SK-N-SH (cell line): ENCODE results near the gene ANAPC4. TPM values are rescaled to one million over a fixed set of nuclear protein-coding genes. Genes with fewer than 3 reads are reported as not detected.

ENCODE experiments used
- CTCF ChIA-PET: fragments of 300-600, 350-600 bp; formaldehyde crosslinking; extraction: SDS; loops from one replicate; lab custom pipeline; 2021; lab: Yijun Ruan, JAX
- POLR2A ChIA-PET: fragments of 350-600 bp; sonication (Branson Sonifier 250); formaldehyde crosslinking; extraction: SDS; loops from one replicate; lab custom pipeline; 2020; ENCODE audit warnings: antibody characterized with exemption, inconsistent platforms; lab: Yijun Ruan, JAX
- DNase-seq: peaks from one replicate; pipeline ENCODE4 v3.0.0; 2012
- H2AFZ ChIP-seq: fragments of 200-600 bp; sonication (generic); 2 replicates; pipeline ENCODE4 v1.8.1; 2016; ENCODE audit warnings: antibody characterized with exemption, mild to moderate bottlenecking, low read depth
- H3F3A ChIP-seq: fragments of 200-600 bp; sonication (generic); replicated peaks from 2 replicates; pipeline ENCODE3; 2016; ENCODE audit warnings: antibody characterized with exemption, mild to moderate bottlenecking; ENCODE audit not compliant: insufficient read depth
- H3K27ac ChIP-seq, 2 experiments: fragments of 200-500 bp in 1 of 2; fragments of 200-600 bp in 1 of 2; sonication (Bioruptor generic) in 1 of 2; sonication (generic), shearing (Covaris generic) in 1 of 2; 2 replicates each; pipeline versions ENCODE4 v1.5.1 to v1.6.1; 2014 to 2016; ENCODE audit warnings: low read depth in 2 of 2, inconsistent platforms in 1 of 2, low read length in 1 of 2, mild to moderate bottlenecking in 1 of 2, mixed read lengths in 1 of 2
- H3K27me3 ChIP-seq: fragments of 200-600 bp; sonication (generic), shearing (Covaris generic); 2 replicates; pipeline ENCODE4 v1.6.1; 2016; ENCODE audit warnings: mixed run types; ENCODE audit not compliant: insufficient read depth
- H3K36me3 ChIP-seq, 2 experiments: fragments of 200-500 bp in 1 of 2; fragments of 200-600 bp in 1 of 2; sonication (Bioruptor generic) in 1 of 2; sonication (generic) in 1 of 2; replicated peaks in 1 of 2; 2 replicates each; pipeline versions ENCODE3 to v1.5.1; 2014 to 2016; ENCODE audit warnings: low read length in 1 of 2, mild to moderate bottlenecking in 1 of 2; ENCODE audit not compliant: insufficient read depth in 2 of 2, control insufficient read depth in 1 of 2
- H3K4me1 ChIP-seq, 2 experiments: fragments of 200-500 bp in 1 of 2; fragments of 200-600 bp in 1 of 2; sonication (Bioruptor generic) in 1 of 2; sonication (generic), shearing (Covaris generic) in 1 of 2; 2 replicates each; pipeline versions ENCODE4 v1.5.1 to v1.6.1; 2014 to 2016; ENCODE audit warnings: low read depth in 1 of 2, low read length in 1 of 2, mixed run types in 1 of 2; ENCODE audit not compliant: insufficient read depth in 2 of 2, control insufficient read depth in 1 of 2
- H3K4me2 ChIP-seq: fragments of 200-600 bp; sonication (generic), shearing (Covaris generic); 2 replicates; pipeline ENCODE4 v1.6.1; 2017; ENCODE audit warnings: mixed run types
- H3K4me3 ChIP-seq, 2 experiments: fragments of 200-500 bp in 1 of 2; fragments of 200-600 bp in 1 of 2; sonication (Bioruptor generic) in 1 of 2; sonication (generic), shearing (Covaris generic) in 1 of 2; 2 replicates each; pipeline versions ENCODE4 v1.5.1 to v1.8.1; 2014 to 2016; ENCODE audit warnings: low read depth in 2 of 2, inconsistent platforms in 1 of 2, low read length in 1 of 2, mild to moderate bottlenecking in 1 of 2, mixed read lengths in 1 of 2, moderate library complexity in 1 of 2
- H3K79me2 ChIP-seq: fragments of 200-600 bp; sonication (generic); 2 replicates; pipeline ENCODE4 v1.8.1; 2017; ENCODE audit warnings: mild to moderate bottlenecking; ENCODE audit not compliant: insufficient read depth
- H3K9ac ChIP-seq: fragments of 200-600 bp; sonication (generic); 2 replicates; pipeline ENCODE4 v1.6.1; 2017; ENCODE audit warnings: mixed run types
- H3K9me2 ChIP-seq: fragments of 200-600 bp; sonication (generic); 2 replicates; pipeline ENCODE4 v1.6.1; 2017; ENCODE audit warnings: mixed run types
- H3K9me3 ChIP-seq: fragments of 200-600 bp; sonication (generic); 2 replicates; pipeline ENCODE4 v1.6.1; 2017; ENCODE audit warnings: mixed run types, mild to moderate bottlenecking, moderate library complexity
- H4K20me1 ChIP-seq: fragments of 200-600 bp; sonication (generic); 2 replicates; pipeline ENCODE4 v1.6.1; 2017; ENCODE audit warnings: mild to moderate bottlenecking, mixed run types; ENCODE audit not compliant: insufficient read depth
- CHD2 ChIP-seq: fragments of 150-350 bp; IDR thresholded peaks from 2 replicates; pipeline ENCODE4 v1.6.1; 2018; ENCODE audit warnings: low read length; ENCODE audit not compliant: partially characterized antibody
- FOXJ3 ChIP-seq: sonication (generic); formaldehyde crosslinking; IDR thresholded peaks from 2 replicates; pipeline ENCODE4 v1.5.1; 2020; ENCODE audit warnings: mild to moderate bottlenecking, missing genetic modification reagents
- GABPA ChIP-seq: IDR thresholded peaks from 2 replicates; pipeline ENCODE4 v1.4.0; 2012; ENCODE audit warnings: low read depth, mild to moderate bottlenecking
- JUND ChIP-seq: IDR thresholded peaks from 2 replicates; pipeline ENCODE4 v1.4.0; 2012
- MAX ChIP-seq: IDR thresholded peaks from 2 replicates; pipeline ENCODE4 v1.4.0; 2012; ENCODE audit warnings: low read depth
- NRF1 ChIP-seq: IDR thresholded peaks from 2 replicates; pipeline ENCODE4 v1.6.1; 2012; ENCODE audit warnings: low read depth, mild to moderate bottlenecking, low read length
- PBX3 ChIP-seq: IDR thresholded peaks from 2 replicates; pipeline ENCODE4; 2012
- RAD21 ChIP-seq: IDR thresholded peaks from 2 replicates; pipeline ENCODE4 v1.6.1; 2012; ENCODE audit warnings: mild to moderate bottlenecking, low read length
- REST ChIP-seq: IDR thresholded peaks from 2 replicates; pipeline ENCODE4 v1.6.1; 2012; ENCODE audit warnings: mild to moderate bottlenecking, low read depth, low read length, moderate library complexity
- RXRA ChIP-seq: IDR thresholded peaks from 2 replicates; pipeline ENCODE4 v1.4.0; 2012; ENCODE audit warnings: low read depth, mild to moderate bottlenecking, borderline replicate concordance
- SIN3A ChIP-seq: IDR thresholded peaks from 2 replicates; pipeline ENCODE4 v1.6.1; 2012; ENCODE audit warnings: low read depth, mild to moderate bottlenecking, low read length, moderate library complexity, borderline replicate concordance
- USF2 ChIP-seq: fragments of 150-350 bp; IDR thresholded peaks from 2 replicates; pipeline ENCODE4 v1.6.1; 2017; ENCODE audit warnings: antibody characterized with exemption, low read length, low read depth, borderline replicate concordance
- YY1 ChIP-seq: IDR thresholded peaks from 2 replicates; pipeline ENCODE4 v1.4.0; 2012; ENCODE audit warnings: low read depth, mild to moderate bottlenecking
- ZBTB33 ChIP-seq: IDR thresholded peaks from 2 replicates; pipeline ENCODE4 v1.4.0; 2012; ENCODE audit warnings: low read depth, borderline replicate concordance
- WGBS: methylation state at CpG from one replicate; pipeline ENCODE4 v1.1.6; 2017; ENCODE audit warnings: low lambda C conversion rate; 5-methylcytosine and 5-hydroxymethylcytosine counted together
- polyA plus RNA-seq, 3 experiments: library from polyadenylated mRNA; depleted of rRNA; stranded (reverse); fragments of >200 nt; gene quantifications; 2 replicates each; pipeline ENCODE4 v1.2.3, GENCODE V29; 2012

The ANAPC4 gene
- polyA plus RNA-seq, 1 of the 3 experiments (the other 2 are of a cell fraction), result 7.7 TPM

GRCh38 chr4:25413261-25413660, 36.2 kb downstream of the ANAPC4 start:
- CTCF ChIA-PET, result interaction anchor here (1.3 to 2.6 kb wide), 2 partner anchors 20 to 27 kb away, joined by 4 to 10 read pairs; no protein-coding TSS in a partner anchor

More at GRCh38 chr4:25413261-25413660, 36.2 kb downstream of the ANAPC4 start:
- H3K27ac ChIP-seq, result no peak overlapping the region
- H3K4me2 ChIP-seq, result no peak overlapping the region
- 70% methylated on average over 3 of the region's 3 CpGs for WGBS
- peaks cover 79 to 91% of the 10 kb centered on the region in 2 experiments for H3K36me3 ChIP-seq
- no peaks in the 10 kb centered on the region for H3K9me2 ChIP-seq
- H2AFZ ChIP-seq, result no peak overlapping the region
- no peaks in the 10 kb centered on the region for H4K20me1 ChIP-seq
- no peaks in the 10 kb centered on the region for H3K4me1 ChIP-seq
- H3F3A ChIP-seq, result no peaks in the 10 kb centered on the region
- H3K27me3 ChIP-seq, result no peaks in the 10 kb centered on the region
- no peak overlapping the region for H3K4me3 ChIP-seq
- TF ChIP-seq PBX3 (no peak), RAD21 (no peak), REST (no peak), NRF1 (no peak), CHD2 (no peak), MAX (no peak), GABPA (no peak), RXRA (no peak), JUND (no peak), USF2 (no peak), SIN3A (no peak), ZBTB33 (no peak), FOXJ3 (CRISPR knock-in tag) (no peak), YY1 (no peak)
- no peaks in the 10 kb centered on the region for H3K9me3 ChIP-seq
- no peak overlapping the region for H3K9ac ChIP-seq
- no peaks in the 10 kb centered on the region for H3K79me2 ChIP-seq
- POLR2A ChIA-PET, result no interaction called here
- DNase-seq, result no peak
